PC-3 (cell line): Measurements from ENCODE around the gene UNC5B.

Source experiments
- CTCF ChIP-seq: fragments of 300-600 bp; sonication (generic); conservative IDR thresholded peaks from 2 replicates; pipeline ENCODE4 v1.5.1; 2017; ENCODE audit warnings: antibody characterized with exemption, low read depth, mild to moderate bottlenecking, low read length
- EZH2 ChIP-seq: fragments of 300-600 bp; sonication (generic); IDR thresholded peaks from one replicate; pipeline ENCODE4 v1.6.1; 2017; ENCODE audit warnings: antibody characterized with exemption, mild to moderate bottlenecking, low read length; ENCODE audit not compliant: unreplicated experiment
- EZH2phosphoT487 ChIP-seq: fragments of 300-600 bp; sonication (generic); IDR thresholded peaks from 2 replicates; pipeline ENCODE4 v1.6.1; 2018; ENCODE audit warnings: mild to moderate bottlenecking, antibody characterized with exemption, low read length, borderline replicate concordance

- no peak for TF ChIP-seq CTCF
- TF ChIP-seq EZH2phosphoT487: no peak
- TF ChIP-seq EZH2: no peak
Measured at GRCh38 chr10:71258046-71258445, 45.7 kb downstream of the UNC5B start.
